ENCODE measurements around the gene SMIM7.

DNA sequence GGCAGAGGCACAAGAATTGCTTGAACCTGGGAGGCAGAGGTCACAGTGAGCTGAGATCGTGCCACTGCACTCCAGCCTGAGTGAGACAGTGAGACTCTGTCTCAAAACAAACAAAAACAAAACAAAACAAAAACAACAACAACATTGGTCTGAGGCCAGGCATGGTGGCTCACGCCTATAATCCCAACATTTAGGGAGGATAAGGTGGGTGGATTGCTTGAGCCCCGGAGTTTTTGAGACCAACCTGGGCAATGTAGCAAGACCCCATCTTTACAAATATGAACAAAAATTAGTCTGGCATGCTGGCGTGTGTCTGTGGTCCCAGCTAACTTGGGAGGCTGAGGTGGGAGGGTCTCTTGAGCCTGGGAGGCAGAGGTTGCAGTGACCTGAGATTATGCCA is 43.7 kb upstream of the SMIM7 start:
- TF ChIP-seq CTCF (IDR thresholded peaks at IDR 0.05): no peak
- no peak for TF ChIP-seq POLR2AphosphoS5 (IDR thresholded peaks at IDR 0.05; ENCODE audit: insufficient read depth in 1 of 2, low read depth in 1 of 2)

Measured in vagina (tissue), 2 donors.